HG03196 (cell line): ENCODE data around the gene GALNTL6.
A peak's percentile ranks its signal among the peaks of the same experiment; 100 is the strongest.
"Not testable (repeated sequence)": the region's sequence is repeated elsewhere in the genome, so short reads cannot be mapped to it uniquely, and the experiment has no call there.

Experiments
- ATAC-seq: cut with Tn5 transposase; IDR thresholded peaks from one replicate; pipeline ENCODE4 v1.9.1; 2021; ENCODE audit not compliant: unreplicated experiment

The GALNTL6 gene

GRCh38 chr4:172785613-172786012, 972.4 kb downstream of the GALNTL6 start:
- ATAC-seq = no peak

- no peak for ATAC-seq
Measured at GRCh38 chr4:172786039-172786792, 973.0 kb downstream of the GALNTL6 start.

DNA sequence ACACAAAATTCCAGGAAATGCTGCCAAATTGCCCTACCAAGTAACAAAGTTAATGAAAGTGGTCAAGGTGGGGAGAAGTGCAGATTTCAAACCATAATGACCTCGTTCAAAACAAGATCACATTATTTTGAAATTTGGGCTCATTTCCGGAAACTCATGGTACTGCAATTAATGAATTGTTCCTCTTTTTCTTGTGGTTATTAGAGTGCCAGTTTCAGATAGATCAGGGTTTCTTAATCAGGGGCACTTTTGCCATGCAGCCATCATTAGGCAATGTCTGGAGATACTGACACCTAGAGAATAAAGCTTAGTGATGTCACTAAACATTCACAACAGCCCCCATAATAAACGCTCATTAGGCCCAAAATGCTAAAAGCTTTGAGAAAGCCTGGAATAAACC, 973.9 kb downstream of the GALNTL6 start:
- ATAC-seq = no peak

DNA sequence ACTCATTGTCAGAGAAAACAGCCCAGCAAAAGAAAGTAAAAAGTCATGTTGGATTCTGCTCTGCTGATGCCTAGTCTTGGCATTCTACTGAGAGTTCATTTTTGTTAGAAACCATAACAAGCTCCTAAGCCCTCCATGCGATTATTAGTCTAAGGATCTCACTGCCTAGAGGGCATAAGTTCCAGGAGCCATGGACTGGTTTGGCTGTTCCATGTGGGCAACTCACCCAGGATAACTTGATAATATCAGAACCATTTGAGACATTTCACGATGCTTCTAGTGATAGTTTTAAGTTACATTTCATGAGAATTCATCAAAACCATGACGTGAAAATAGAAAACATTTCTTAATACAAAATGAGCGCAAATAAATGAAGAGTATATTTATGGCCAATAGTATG, 978.6 kb downstream of the GALNTL6 start:
- no peak for ATAC-seq

DNA sequence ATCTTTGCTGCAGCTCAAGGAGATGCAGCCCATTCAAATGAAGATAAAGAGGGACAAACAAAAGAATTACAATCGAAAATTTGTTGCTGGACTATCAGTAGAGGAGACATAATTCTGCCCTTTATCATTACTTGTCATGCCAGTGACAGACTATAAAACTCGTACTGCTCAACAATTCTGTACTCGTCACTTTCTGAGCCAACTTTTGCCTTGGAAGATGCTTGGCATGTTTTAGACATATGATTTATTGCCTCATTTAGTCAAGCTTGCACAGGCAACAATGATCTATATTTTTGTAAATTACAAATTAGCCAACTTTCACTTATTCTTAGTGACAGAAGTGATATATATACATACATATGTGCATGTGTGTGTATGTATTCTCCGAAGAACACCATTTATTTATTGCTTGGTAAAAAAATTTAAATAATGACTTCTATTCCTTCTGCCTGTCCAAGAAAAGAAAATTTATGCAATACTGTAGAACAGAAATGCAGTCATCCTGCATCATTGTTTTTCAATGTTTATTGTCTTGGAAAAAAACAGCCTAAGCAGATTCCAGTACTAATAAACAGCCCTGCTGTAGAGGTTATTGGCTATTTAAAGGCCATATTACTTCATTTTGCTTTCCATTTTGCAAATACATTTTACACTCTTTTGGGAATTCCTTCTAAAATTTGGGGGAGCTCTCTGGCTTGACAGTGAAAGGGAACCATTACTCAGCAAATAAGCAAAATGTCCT, 980.5 kb downstream of the GALNTL6 start:
- no peak for ATAC-seq

DNA sequence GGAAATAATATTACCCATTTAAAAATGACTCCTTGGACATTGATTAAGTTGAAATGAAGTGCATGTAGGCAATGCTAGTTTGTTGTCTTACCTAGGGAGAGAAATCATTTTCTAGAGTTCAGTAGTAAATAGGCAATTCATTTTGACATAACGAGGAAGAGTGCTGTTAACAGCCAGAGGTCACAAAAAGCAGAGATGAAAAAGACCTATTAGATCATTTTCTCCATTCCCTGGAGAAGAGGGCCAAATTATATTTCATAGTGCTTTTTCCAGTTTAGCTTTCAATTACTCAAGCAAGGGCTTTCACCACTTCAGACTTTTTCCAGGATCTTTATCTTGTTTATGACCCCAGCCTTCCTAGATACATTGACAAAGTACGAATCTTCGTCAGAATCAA, 981.1 kb downstream of the GALNTL6 start:
- ATAC-seq = no peak

- not testable (repeated sequence) for ATAC-seq
Measured at GRCh38 chr4:172797281-172797680, 984.1 kb downstream of the GALNTL6 start.

GRCh38 chr4:172802032-172802431, 988.8 kb downstream of the GALNTL6 start:
- no peak for ATAC-seq

DNA sequence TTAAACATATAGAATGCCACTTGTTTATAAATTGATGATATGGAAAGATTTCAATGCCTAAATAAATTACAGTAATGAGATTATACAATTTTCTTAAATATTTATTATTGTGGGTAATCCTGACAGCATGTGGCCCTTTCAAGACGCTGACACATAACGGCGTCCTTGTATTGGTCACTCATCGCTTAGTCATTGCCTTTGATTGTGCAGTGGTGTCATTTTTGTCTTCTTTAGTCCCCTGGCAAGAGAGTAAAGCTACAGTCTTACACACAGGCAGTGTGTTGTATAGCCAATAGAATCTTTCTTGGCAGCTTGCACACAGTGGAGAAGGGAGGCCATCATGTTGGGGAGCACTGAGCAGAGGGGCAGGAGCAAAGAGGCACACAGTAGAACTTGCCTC, 993.6 kb downstream of the GALNTL6 start:
- ATAC-seq = no peak

DNA sequence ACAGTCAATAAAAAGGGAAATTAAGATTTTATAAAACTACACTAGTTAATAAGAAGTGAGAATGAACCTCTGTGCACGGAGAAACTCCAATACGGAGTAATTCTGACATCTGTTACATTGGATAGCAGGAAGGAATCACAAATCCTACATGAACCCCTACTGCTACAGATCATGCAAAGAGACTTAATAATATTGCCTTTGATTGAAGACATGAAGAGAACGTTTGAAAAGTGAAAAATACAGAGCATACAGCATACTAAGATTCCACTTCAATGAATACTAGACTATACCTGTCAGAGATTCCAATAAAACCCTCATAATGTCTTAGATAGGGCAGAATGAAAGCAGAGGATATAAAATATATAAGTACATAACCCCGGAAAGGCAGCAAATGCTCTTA, 995.0 kb downstream of the GALNTL6 start:
- no peak for ATAC-seq

GRCh38 chr4:172809319-172809718, 996.1 kb downstream of the GALNTL6 start:
- no peak for ATAC-seq

DNA sequence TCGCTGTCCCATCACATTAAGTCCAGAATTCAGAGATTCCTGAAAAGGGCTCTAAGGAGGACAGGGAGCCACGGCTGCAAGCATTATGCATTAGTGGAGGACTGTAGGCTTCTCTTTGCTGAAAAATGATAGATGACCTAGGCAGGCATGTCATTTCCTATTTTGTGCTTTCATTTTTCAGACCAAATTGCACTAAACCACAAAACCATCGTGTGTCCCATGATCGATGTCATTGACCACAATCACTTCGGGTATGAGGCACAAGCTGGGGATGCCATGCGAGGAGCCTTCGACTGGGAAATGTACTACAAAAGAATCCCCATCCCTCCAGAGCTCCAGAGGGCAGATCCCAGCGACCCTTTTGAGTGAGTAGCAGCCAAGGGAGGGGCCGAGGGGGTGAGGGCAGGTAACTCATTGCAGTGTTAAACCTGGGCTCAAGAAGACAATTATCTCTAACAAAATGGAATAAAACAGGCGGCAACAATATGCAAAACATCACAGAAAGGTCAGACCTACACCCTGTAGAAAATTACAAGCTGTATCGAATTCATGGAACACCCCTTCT, 1000.2 kb downstream of the GALNTL6 start:
- ATAC-seq = peak; percentile 88

- ATAC-seq = no peak
Measured at GRCh38 chr4:172815499-172816164, 1002.4 kb downstream of the GALNTL6 start.

- ATAC-seq = no peak
Measured at GRCh38 chr4:172818901-172819300, 1005.7 kb downstream of the GALNTL6 start.

DNA sequence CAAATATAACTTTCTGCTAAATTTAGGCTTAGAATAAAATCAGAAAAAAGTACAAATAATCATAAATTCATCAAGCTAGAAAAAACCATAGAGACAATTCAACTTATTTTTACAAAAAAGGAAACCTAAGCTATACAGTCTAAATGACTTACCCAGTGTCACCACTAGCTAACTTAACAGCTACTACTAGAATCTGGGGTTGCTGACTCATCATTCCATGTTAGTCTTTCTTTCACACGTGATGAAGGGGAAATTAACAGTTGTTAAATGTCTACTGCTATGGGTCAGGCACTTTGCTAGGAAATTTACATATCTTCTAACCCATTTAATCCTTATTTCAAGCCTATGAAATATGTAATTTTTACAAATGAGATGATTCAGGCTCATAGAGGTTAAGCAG, 1006.1 kb downstream of the GALNTL6 start:
- no peak for ATAC-seq

GRCh38 chr4:172822331-172822730, 1009.1 kb downstream of the GALNTL6 start:
- no peak for ATAC-seq

- ATAC-seq = no peak
Measured at GRCh38 chr4:172826346-172826745, 1013.1 kb downstream of the GALNTL6 start.

DNA sequence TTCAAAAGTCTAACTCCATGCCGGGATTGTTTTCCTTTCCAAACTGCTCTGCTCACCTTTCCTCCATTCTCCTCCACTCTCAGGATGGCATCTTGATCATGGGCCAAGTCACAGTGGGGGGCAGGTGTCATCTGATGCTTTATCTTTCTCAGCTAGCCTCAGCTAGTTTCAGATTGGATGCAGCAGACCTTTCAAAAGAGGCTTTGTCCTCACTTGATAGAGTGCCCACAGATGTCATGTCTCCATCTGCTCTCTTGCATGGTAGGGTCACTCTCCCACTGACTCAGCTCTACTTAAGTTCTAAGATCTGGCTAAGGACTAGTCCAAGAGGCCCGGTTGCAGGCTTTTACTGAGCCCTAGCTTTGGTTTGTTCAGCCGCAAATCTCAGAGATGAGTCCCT, 1013.7 kb downstream of the GALNTL6 start:
- ATAC-seq = no peak

DNA sequence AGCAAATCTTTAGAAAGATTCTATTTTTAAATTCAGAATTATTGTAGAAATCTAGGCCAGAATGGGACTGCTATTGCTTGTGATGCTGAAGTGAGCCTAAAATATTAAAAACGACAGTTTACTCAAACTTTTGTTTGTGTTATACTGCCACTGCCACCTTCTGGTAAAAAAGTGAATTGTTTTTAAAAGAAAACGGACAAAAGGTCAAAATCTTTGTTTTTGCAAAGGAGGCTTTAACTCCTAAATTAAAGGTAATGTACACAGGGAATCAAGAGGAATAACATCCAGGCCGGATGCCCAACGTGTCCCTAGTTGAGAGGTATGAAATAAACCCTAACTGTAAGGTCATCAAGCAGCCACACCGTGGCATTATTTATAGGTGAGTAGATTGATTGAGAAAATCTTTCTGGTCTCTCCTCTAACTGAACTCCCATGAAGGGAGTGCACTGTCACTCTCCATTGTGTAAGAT, 1017.1 kb downstream of the GALNTL6 start:
- ATAC-seq = no peak

DNA sequence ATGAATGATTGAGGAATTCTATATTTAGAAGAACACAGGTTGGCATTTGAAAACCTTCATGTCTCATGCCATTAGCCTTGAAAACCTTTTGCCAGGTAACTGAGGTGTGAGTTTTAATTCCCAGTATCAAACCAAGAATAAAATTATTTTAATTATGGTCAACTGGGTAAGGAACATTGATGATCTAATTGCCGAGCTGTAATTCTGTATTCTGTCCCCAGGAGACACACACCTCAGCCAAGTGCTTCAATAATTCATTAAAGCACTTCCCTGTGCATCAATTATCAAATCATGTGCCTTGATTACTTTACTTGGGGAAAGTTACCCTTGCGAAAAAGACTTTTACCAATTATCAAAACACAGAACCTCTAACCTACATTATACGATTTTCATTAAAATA, 1023.5 kb downstream of the GALNTL6 start:
- no peak for ATAC-seq

GRCh38 chr4:172838111-172838510, 1024.9 kb downstream of the GALNTL6 start:
- no peak for ATAC-seq

DNA sequence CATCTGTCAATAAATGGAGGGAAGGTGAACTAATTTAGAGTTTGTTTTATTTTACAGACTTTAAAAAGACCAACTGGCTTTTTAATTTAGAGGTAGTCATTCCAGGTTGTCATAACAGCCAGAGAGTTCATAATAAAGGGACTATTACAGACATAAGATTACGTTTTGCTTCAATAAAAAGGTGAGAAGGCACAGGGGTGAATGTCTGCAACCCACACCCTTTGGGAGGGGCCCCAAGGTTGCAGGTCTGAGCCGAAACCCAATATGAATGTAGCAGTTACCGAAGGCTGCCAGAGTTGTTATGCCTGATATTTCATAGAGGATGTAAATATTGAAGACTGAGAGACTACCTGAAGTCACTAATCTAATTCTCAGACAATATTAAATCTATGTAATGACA, 1025.7 kb downstream of the GALNTL6 start:
- ATAC-seq = no peak
